Cortex of kidney (tissue), 1 donor: ENCODE data around the gene ZNF276.
"Not testable (repeated sequence)": the region's sequence is repeated elsewhere in the genome, so short reads cannot be mapped to it uniquely, and the experiment has no call there.

ENCODE experiments used
- DNase-seq: peaks from one replicate; lab custom pipeline; 2025; lab: John Stamatoyannopoulos, UW

Gene ZNF276

DNA sequence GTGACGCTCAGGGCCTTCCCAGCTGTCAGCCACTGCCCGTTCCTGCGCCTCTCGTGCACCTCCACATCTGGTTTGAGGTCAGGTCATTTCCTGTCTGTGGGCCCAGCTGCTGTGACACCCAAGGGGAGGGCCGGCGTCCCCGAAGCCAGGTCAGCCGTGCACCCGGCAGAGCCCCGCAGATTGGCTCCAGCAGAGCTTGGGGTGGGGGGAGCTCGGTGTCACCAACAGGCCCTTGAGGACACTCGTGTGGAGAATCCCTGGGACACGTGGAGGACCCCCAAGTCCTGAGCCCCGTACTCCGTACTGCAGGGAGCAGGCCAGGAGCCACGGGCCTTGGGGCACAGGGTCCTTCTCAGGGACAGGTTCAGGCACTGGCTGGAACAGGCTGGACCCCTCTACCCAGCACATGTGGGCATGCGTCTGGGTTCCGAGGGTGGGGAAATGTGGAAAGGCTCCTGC is 24.6 kb upstream of the ZNF276 start:
- DNase-seq: no peak

DNA sequence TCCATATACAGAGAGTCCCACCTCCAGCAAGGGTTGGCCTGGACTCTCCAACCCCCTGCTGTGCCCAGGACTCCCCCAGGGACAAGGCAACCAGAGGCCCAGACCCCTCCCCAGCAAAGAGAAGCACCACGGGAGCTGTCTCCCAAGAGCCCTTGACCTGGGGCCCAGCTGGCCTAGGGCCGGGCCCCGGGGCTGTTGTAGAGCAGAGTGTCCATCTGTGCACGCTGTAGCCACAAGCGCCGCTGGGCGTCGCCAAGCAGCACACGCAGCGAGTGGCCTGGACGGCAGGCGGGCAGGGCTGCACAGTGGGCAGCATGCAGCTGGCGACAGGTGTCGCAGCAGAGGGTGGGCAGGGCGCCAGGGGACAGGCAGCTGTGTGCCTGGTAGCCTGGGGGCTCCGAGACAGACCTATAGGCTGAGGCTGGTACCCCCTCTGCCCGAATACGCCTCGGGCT is 24.1 kb upstream of the ZNF276 start:
- DNase-seq: no peak

DNA sequence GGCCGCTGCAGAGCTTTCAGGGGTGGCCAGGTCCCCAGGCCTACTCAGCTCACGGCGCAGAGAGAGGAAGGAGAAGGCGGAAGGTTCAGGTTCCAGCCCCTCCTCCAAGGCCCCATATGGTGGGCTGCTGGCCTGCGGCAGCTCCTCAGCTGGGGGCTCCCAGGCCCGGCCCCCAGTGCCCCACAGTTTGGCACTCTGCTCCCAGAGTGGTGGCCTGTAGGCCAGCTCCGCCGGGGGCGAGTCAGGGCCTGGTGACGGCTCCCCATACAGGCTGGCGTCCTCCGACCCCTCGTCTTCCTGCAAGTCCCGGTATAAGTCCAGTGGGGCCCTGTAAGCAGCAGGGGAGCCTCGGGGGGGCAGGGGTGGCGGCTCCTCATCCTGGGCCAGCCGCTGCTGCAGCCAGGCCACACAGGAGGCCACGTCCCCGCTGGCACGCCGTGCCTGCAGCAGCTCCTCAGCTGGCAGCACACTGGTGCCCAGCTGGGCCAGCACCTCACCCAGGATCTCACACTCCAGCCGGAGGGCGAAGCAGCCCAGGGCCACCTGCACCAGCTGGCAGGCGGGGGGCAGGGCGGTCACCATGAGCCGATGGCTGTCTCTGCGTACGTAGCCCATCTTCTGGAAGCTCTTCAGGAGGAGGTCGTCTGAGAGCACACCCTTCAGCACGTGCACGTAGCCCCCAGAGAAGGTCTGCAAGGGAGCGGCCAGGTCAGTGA is 23.6 kb upstream of the ZNF276 start:
- no peak for DNase-seq

DNA sequence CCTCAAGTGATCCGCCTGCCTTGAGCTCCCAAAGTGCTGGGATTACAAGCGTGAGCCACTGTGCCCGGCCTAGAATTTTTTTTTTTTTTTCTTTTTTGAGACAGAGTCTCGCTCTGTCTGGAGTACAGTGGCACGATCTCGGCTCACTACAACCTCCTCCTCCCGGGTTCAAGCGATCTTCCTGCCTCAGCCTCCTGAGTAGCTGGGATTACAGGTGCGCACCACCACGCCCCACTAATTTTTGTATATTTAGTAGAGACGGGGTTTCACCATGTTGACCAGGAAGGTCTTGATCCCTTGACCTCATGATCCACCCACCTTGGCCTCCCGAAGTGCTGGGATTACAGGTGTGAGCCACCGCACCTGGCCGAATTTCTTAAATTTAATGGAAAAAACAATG is 22.6 kb upstream of the ZNF276 start:
- DNase-seq: not testable (repeated sequence)

DNA sequence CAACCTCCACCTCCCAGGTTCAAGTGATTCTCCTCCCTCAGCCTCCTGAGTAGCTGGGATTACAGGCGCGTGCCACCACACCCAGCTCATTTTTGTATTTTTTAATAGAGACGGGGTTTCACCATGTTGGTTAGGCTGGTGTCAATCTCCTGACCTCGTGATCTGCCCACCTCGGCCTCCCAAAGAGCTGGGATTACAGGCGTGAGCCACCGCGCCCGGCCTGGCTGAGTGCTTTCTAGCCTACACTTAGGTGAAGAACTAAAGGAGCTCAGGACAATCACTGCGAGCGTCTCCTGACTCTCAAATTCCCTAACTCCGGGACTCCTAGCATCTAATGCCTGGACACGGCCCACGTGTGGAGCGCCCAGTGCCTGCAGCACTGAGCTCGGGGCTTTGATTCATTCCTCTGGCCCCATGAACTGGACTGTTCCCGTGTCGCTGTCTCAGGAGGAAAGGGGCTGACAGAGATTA is 21.7 kb upstream of the ZNF276 start:
- not testable (repeated sequence) for DNase-seq

DNA sequence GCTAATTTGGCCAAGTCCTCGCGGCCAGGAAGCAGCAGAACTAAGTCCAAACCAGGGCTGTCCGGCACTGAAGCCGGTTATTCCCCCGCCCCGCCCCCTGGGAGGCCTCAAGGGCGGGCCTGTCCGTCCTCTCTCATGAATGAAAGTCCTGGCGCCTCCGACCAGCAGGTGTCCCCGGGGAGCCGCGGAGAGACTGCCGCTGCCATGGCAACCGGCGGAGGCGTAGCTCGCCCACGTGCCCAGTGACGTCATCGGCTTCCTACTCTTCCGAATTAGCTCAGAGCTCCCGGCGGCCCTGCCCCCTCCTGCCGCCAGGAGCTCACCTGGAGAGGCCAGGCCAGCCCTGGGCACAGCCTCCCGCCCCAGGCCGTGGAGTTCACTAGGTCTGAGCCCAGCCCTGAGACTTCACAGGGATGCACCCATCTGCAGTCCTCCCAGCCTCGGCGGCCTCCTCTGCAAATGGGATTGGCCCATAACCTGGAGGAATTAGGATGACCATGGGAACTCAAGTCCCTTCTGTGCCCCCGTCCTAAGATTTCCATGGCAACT is 21.2 kb upstream of the ZNF276 start:
- DNase-seq: peak; percentile 82

DNA sequence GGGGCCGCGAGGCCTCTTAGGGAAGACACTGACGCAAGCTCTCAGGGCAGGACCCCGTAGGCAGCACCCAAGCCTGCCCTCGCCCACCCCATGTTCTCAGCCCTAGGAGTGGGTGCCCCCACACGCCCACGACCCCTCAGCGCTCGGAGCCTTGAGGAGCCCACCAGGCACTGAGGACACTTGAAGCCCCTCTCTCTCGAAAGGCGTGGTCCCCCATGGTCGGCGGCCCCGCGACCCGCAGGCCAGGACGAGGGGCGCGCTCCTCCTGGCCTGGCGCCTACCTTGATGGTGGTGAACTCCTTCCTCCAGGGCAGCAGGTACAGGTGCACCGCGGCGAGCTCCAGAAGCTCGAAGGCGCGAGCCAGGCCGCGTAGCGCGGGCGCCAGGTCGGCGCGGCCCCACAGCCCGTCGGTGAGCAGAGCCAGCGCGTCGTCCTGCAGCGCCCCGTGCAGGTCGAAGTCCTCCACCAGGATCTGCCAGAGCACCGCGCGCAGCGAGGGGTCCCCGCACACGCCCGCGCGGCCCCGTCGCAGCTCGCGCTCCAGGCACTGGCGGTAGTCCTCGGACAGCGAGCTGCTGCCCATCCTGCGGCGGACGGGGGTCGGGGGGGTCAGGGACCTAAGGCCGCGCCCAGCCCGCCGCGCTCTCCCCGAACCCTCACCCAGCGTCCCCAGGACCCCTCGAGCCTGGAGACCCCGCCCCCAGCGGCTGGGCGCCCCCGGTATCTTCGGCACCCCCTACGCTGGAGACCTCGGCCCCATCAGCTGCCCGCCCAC is 20.5 kb upstream of the ZNF276 start:
- DNase-seq: no peak

DNA sequence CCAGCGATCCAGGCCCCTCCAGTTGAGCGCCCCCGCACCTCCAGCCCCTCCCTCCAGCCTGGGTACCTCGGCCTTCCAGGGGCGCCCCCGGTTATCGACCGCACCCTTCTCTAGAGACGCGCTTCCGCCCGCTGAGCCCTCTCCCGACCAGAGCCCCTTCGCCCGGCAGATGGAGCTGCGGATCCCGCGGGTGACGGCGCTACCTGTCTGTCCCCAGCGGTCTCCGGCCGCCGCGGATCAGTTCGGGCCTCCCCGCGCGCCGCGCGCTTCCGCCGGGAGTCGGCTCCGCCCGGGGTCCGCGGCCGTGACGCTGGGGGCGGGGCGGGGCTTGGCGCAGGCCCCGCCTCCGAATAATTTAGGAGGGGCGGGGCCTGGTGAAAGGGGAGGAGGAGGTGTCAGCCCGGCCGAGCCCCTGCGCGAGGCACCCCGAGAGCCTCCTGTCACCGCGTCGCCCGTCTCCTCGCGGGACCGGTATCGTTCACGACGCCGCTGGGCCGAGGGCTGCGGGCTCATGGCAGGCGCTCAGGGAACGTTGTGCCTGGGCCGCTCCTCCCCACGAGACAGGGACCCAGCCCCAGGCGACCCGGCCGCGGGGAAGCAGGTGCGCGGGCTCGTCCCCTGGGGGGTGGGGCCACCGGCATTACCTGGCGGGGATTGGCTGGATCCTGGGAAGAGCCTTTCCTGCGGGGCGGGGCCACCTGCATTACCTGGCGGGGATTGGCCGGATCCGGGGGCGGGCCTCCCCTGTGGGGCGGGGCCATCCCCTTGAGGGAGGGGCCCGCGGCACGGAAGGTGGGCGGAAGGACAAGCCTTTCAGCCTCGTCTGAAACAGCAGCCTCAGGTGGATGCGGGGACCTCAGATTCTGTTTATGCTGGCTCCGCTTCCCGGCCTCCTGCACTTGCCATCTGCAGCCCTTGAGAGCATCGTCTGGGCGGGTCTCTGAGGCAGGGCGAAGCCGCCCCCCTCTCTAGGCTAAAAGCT is 19.6 kb upstream of the ZNF276 start, which contains the start of gene SPATA2L:
Gene SPATA2L (minus strand): TSS at position 281 of the 982 bp plus-strand sequence. CDS start 473 bp downstream, outside the sequence.
- DNase-seq: peak; percentile 86

DNA sequence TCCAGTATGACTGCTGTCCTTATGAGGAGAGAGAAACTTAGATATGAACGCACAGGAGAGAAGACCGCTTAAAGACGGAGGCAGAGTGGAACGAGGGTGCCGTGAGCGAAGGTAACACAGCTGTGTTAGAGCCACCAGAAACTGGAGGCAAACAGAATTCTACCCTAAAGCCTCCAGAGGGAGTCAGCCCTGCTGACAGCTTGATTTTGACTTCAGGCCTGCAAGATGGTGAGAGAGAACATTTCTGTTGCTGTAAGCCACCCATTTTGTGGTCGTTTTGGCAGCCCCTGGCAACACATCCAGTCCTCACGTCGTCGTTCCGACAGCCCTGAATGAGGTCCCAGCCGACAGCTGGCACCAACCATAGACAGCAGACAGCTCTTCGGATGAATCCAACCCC is 17.1 kb upstream of the ZNF276 start:
- no peak for DNase-seq

DNA sequence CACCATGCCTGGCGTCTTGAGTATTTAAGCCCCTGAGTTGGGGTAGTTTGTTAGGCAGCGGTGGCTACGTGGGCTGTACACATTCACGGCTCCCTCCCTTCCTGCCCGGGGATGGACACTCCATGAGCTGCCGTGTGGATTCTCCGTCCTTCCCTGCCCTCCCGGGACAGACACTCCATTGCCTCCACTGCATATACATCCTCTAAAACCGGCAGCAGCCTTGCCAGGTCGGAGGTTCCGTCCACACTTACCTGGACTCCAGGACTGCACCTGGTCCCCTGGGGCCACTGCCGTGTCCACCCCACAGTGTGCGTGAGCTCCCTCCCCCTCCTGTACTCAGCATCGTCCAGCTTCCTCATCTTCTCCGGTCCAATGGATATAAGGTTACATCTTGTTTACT is 16.3 kb upstream of the ZNF276 start:
- no peak for DNase-seq

DNA sequence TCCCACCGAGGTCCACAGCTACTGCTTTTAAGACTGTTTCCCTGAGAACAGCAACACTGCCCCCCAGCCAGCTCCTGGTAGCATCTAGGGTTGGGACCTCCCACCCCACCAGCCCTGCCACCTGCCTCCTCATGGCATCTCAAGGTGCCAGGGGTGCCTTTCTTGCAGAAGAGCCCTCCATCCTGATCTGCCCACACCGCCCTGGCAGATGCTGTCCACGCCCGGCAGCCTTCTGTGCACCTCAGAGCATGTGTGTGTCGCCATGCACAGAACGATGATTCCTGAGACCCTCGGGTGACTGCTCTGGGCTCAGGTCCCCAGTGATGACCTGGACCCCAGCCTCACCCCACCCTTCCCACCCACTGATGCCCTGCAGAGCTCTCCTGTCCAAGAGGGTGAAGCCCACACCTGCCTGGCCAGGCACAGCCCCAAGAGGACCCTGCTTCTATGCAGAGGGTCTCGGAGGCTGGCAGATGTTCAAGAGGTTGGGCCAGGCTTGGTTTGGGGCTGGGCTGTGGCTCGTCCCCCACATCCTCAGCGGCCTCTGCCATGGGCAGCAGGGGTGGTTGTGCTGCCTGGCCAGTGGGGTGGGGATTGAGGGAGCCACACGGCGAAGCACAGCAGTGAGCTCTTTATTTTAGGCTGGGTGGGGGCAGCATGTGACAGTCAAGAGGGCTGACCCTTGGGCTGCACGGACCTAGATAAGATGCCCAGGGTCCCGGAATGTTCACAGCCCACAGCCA is 14.6 kb upstream of the ZNF276 start:
- no peak for DNase-seq

DNA sequence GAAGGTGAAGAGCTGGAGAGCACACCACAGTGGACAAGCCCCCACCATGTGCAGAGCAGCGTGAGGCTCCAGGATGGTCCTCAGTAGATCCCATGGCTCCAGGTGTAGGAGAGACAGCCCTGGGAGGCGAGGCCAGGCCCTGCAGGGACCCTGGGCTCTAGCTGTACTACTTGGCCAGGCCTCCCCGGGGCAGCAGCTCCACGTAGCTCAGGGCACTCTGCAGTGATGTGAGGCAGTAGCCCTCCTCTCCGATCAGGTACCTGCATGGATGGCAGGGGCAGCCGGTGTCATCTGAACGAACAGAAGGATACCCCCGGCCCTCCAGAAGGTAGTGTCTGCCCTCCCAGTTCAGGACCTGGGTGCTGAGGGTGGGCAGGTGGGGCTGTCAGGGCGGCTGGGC is 13.6 kb upstream of the ZNF276 start:
- no peak for DNase-seq

DNA sequence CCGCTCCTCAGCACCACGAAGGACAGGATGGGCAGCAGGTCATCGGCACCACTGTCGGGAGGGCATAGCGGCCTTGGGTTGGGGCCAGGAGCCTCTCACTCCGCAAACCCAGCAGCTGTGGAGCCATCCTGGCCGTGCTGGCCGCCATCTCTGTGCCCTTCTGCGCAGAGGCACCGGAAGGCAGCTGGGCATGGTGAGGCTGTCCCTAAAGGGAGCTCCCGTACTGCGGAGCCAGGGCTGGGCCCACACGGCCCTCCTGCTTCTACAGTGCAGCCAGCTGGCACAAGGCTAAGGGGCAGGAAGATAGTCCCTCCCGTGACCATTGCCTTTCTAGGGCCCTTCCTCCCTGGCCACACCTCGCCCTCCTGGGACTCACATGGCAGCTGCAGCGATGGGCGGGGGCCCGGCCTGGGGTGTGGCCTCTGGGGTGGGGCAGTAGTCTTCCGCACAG is 12.8 kb upstream of the ZNF276 start:
- DNase-seq: no peak

DNA sequence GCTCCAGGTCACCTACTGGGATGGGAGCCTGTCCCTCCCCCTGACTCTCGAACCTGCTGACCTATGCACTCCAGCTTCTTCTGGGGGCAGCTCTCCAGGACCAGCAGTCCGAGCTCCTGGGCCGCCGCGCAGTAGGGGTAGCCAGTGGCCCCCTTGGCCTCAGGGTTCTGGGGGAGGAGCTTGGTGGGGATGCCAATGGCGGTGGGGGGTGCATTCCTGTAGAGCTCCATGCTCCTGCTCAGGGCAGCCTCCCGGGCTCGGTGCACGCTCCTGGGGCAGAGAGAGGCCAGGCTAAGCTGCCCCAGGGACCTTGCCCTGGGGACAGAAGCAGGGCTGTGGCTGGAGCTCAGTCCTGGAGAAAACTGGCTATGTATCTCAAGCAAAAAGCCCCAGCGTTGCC is 12.2 kb upstream of the ZNF276 start:
- DNase-seq: no peak

DNA sequence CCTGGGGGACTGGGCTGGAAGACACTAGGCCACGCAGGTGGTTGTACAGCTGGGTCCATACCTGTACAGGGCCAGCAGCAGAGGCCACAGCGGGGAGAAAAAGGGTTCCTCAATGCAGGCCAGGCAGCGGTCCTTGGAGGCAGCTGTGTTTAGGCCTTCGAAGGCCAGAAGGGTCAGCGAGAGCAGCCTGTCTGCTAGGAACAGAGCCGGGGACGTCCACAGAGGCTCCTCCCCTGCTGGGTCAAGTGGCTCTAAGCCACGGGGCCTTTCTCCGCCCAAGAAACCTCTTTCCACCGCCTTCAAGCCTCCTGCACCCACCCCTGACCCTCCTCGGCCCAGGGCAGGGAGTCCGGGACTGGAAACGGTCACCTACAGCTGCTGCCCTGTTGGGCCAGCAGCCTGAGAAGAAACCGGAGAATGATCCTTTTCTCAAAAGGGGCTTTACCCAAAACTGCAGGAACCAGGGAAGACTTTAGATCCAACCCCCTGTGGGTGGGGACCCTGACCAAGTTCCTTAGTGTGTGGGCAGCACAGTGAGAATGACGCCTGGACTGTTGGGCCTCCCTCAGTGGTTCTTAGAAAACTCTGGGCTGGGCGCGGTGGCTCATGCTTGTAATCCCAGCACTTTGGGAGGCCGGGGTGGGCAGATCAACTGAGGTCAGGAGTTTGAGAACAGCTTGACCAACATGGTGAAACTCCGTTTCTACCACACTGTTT is 11.5 kb upstream of the ZNF276 start:
- DNase-seq: no peak

DNA sequence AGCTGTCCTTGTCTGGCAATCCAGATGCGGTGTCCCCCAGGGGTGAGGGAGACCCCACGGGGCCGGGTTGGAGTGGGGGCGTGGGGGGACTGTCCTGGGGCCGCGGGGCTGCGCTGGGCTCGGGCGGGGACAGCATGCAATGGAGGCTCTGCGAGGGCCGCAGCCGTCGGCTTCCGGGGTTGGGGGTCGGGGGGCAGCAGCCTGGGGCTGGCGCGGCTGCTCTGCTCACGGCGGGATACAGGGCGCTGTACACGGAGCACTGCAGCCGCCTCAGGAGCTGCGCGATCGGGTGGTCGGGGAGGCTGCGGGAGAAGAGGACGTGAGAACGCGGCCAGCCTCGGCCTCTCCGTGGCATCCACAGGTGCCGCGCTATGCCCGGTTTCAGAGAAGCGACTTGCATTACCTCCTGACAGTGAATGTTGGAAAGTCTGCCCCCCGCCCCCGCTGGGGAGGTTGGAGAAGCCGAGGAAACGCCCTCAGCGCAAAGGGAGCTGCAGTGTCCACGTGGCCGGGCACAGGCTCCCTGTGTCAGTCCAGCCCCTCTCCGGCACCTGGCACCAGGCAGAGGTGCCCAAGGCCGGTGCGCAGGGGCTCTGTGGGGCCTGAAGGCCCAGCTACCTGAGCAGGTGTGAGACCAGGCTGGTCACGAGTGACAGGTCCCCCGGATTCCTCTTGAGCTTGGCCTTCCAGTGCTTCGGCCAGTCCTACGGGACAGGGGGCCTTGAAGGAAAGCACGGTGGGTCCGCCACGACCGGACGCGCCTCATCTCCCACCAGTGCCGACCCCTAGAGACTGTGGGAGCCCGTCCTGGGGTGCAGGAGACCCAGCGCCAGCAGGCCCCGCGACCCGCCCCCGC is 10.4 kb upstream of the ZNF276 start:
- no peak for DNase-seq

DNA sequence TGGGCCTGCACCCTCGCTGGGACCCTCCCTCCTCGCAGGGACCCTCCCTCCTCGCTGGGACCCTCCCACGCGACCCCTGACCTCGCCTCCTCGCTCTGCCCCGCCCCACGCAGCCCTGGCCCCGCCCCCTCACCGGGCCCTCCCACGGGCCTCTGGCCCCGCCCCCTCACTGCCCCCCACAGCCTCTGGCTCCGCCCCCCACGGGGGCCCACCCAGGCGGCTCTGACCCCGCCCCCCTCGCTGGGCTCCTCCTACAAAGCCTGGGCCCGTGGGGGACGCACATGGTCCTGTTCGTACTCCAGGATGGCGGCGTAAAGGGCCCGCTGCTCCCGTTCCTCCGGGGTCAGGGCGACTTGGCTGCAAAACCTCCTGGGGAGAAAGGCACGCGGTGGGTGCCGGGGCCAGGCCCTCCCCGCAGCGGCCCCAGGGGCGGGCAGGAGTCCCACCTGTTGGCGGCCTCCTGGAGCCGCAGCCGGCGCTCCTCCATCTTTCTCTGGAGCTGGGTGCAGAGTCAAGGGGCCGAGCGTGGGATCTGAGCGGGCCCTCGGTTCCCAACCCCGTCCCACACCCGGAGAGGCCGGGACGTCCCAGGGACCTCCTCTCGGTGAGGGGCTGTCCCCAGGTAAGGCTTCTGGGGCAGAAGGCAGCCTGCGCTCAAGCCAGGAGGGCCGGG is 9.6 kb upstream of the ZNF276 start:
- no peak for DNase-seq

DNA sequence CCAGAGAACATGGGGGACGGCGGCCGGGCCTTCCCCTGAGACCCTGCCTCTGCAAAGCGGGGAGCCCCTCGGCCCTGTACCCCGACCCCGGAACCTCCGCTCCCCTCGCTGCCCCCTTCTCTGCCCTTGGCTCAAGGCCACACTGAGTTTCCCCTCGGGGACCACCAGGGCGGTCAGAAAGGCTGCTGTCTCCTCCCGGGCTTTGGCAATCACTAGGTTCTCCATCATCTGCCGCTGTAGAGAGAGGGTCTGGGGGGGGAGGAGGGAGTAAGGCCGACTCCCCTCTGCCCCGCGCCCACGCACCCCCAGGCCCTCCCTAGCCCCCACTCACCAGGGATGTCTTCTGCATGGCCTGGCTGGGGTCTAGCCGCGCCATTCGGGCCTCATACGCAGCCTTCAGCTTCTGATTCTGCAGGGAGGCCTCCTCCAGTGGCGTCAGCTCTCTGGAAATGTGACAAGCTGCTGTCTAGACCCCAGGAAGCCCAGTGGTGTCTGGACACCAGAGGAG is 9.0 kb upstream of the ZNF276 start:
- no peak for DNase-seq
